ENCODE measurements around the gene TM9SF3.

Gene TM9SF3

GRCh38 chr10:96591946-96592345 lies 5.1 kb upstream of the TM9SF3 start:
- in situ Hi-C loops (cut with HindIII; ENCODE audit: low sequenced_read_pairs) = no loop called here
- DNase-seq (ENCODE audit: low read depth) = no peak
- TF ChIP-seq CTCF (IDR thresholded peaks at IDR 0.05; ENCODE audit: low read depth, low read length, missing control alignments) = no peak
- H3K4me3 ChIP-seq (ENCODE audit: low read depth, low read length) = no peak overlapping the region

- H3K4me3 ChIP-seq (ENCODE audit: low read depth, low read length) = no peak overlapping the region
- in situ Hi-C loops (cut with HindIII; ENCODE audit: low sequenced_read_pairs) = no loop called here
- no peak for DNase-seq (ENCODE audit: low read depth)
- no peak for TF ChIP-seq CTCF (IDR thresholded peaks at IDR 0.05; ENCODE audit: low read depth, low read length, missing control alignments)
Measured at GRCh38 chr10:96588616-96589419, 2.0 kb upstream of the TM9SF3 start.

GRCh38 chr10:96588060-96588554 lies 1.3 kb upstream of the TM9SF3 start:
- DNase-seq (ENCODE audit: low read depth) = no peak
- TF ChIP-seq CTCF (IDR thresholded peaks at IDR 0.05; ENCODE audit: low read depth, low read length, missing control alignments) = no peak
- in situ Hi-C loops (cut with HindIII; ENCODE audit: low sequenced_read_pairs) = no loop called here
- no peak overlapping the region for H3K4me3 ChIP-seq (ENCODE audit: low read depth, low read length)

GRCh38 chr10:96587264-96588059 lies 650 bp upstream of the TM9SF3 start:
- in situ Hi-C loops (cut with HindIII; ENCODE audit: low sequenced_read_pairs) = no loop called here
- DNase-seq (ENCODE audit: low read depth) = peak; percentile 62
- TF ChIP-seq CTCF (IDR thresholded peaks at IDR 0.05; ENCODE audit: low read depth, low read length, missing control alignments) = no peak

GRCh38 chr10:96585736-96586418 lies 935 bp downstream of the TM9SF3 start:
- in situ Hi-C loops (cut with HindIII; ENCODE audit: low sequenced_read_pairs) = no loop called here
- TF ChIP-seq CTCF (IDR thresholded peaks at IDR 0.05; ENCODE audit: low read depth, low read length, missing control alignments) = no peak
- H3K4me3 ChIP-seq (ENCODE audit: low read depth, low read length) = peak overlapping the region; percentile 88
- DNase-seq (ENCODE audit: low read depth) = no peak

More at GRCh38 chr10:96587264-96588059, 650 bp upstream of the TM9SF3 start:
- peak overlapping the region; percentile 88 for H3K4me3 ChIP-seq (ENCODE audit: low read depth, low read length)

- no peak for TF ChIP-seq CTCF (IDR thresholded peaks at IDR 0.05; ENCODE audit: low read depth, low read length, missing control alignments)
- DNase-seq (ENCODE audit: low read depth) = no peak
- H3K4me3 ChIP-seq (ENCODE audit: low read depth, low read length) = no peak overlapping the region
- in situ Hi-C loops (cut with HindIII; ENCODE audit: low sequenced_read_pairs) = no loop called here
Measured at GRCh38 chr10:96584474-96584873, 2.3 kb downstream of the TM9SF3 start.
